K562 (cell line): Measurements from ENCODE around the gene NR4A2. TPM values are rescaled to one million over a fixed set of nuclear protein-coding genes. Genes with fewer than 3 reads are reported as not detected.

ENCODE experiments used
- BRD4 ChIP-seq: fragments of 200-600 bp; sonication (generic); IDR thresholded peaks from 2 replicates; pipeline ENCODE4 v1.6.1; 2017; ENCODE audit warnings: inconsistent platforms
- E2F8 ChIP-seq: fragments of 450-650 bp; IDR thresholded peaks from 2 replicates; pipeline ENCODE4 v1.7.1; 2018; ENCODE audit warnings: mild to moderate bottlenecking, low read depth; ENCODE audit not compliant: partially characterized antibody
- FOXK2 ChIP-seq, 2 experiments: fragments of 450-650 bp; IDR thresholded peaks in 1 of 2; conservative IDR thresholded peaks in 1 of 2; 2 replicates each; pipeline ENCODE4 v1.6.1; 2016; ENCODE audit warnings: low read depth in 2 of 2, mild to moderate bottlenecking in 1 of 2
- MYC ChIP-seq, 2 experiments: fragments of 250-450 bp in 1 of 2; sonication (Bioruptor Pico) in 1 of 2; IDR thresholded peaks; 2 replicates each; pipeline versions ENCODE4 v1.5.1 to v1.6.1; 2012 to 2021; ENCODE audit warnings: low read depth in 2 of 2, borderline replicate concordance in 1 of 2, improper control_type of control experiment in 1 of 2, low read length in 1 of 2, mild to moderate bottlenecking in 1 of 2, moderate library complexity in 1 of 2
- RBM39 ChIP-seq: fragments of 200-400 bp; formaldehyde crosslinking; optimal IDR thresholded peaks from 2 replicates; pipeline ENCODE3; 2018; ENCODE audit warnings: low read depth, low read length
- RUNX1 ChIP-seq: sonication (generic); IDR thresholded peaks from 2 replicates; pipeline ENCODE4 v1.6.1; 2016; ENCODE audit warnings: antibody characterized with exemption, low read depth
- ZNF41 ChIP-seq: fragments of 250-450 bp; sonication (Bioruptor Pico); conservative IDR thresholded peaks from 2 replicates; pipeline ENCODE4 v1.4.0; 2020; ENCODE audit warnings: mild to moderate bottlenecking
- ZNF609 ChIP-seq: sonication (generic); formaldehyde crosslinking; IDR thresholded peaks from 2 replicates; pipeline ENCODE4 v1.8.1; 2023; ENCODE audit warnings: missing genetic modification reagents, mild to moderate bottlenecking, borderline replicate concordance
- ZSCAN29 ChIP-seq: fragments of 450-650 bp; IDR thresholded peaks from 2 replicates; pipeline ENCODE4 v1.6.1; 2017
- polyA plus RNA-seq, 8 experiments: library from polyadenylated mRNA; depleted of rRNA in 4 of 8; stranded (reverse) in 5 of 8; unstranded in 3 of 8; fragments of >200 nt; fragmentation: Nextera tagmentation in 2 of 8; fragmentation: Illumina TruSeq in 1 of 8; extraction: Ambion mirVana in 2 of 8; extraction: Trizol in 1 of 8; gene quantifications; 2 replicates each; pipeline versions ENCODE4 v1.2.1 to v1.2.3, GENCODE V29; 2011 to 2014; ENCODE audit warnings: inconsistent platforms in 1 of 8, missing spikeins in 1 of 8
- total RNA-seq, 7 experiments: library from RNA; depleted of rRNA in 6 of 7; stranded (reverse); fragments of >200 nt in 6 of 7; fragmentation: Illumina TruSeq in 2 of 7; extraction: Trizol in 2 of 7; gene quantifications; 2 replicates each; pipeline versions ENCODE4 v1.2.1 to v1.2.3, GENCODE V29; 2011 to 2021; ENCODE audit warnings: low replicate concordance in 1 of 7
- TF ChIP-seq, protein P1 (sequence below), 2 experiments: fragments of 450-650 bp in 1 of 2; sonication (generic) in 1 of 2; formaldehyde crosslinking in 1 of 2; IDR thresholded peaks in 1 of 2; conservative IDR thresholded peaks in 1 of 2; 2 replicates each; pipeline versions ENCODE4 v1.6.1 to v1.8.1; 2016 to 2023; ENCODE audit warnings: mild to moderate bottlenecking in 2 of 2, moderate library complexity in 2 of 2, inconsistent platforms in 1 of 2, missing genetic modification reagents in 1 of 2
- TF ChIP-seq, protein P2 (sequence below), 2 experiments: fragments of 450-650 bp; IDR thresholded peaks; 2 replicates each; pipeline ENCODE4 v1.6.1; 2018; ENCODE audit warnings: mild to moderate bottlenecking in 2 of 2, low read depth in 1 of 2; ENCODE audit not compliant: partially characterized antibody in 2 of 2

The NR4A2 gene
- total and polyA plus RNA-seq, 9 of the 15 experiments (the other 6 are each of a cell fraction or from before 2014, with no cell fraction given) = 0.94 to 5.1 (median 1.3) TPM

DNA sequence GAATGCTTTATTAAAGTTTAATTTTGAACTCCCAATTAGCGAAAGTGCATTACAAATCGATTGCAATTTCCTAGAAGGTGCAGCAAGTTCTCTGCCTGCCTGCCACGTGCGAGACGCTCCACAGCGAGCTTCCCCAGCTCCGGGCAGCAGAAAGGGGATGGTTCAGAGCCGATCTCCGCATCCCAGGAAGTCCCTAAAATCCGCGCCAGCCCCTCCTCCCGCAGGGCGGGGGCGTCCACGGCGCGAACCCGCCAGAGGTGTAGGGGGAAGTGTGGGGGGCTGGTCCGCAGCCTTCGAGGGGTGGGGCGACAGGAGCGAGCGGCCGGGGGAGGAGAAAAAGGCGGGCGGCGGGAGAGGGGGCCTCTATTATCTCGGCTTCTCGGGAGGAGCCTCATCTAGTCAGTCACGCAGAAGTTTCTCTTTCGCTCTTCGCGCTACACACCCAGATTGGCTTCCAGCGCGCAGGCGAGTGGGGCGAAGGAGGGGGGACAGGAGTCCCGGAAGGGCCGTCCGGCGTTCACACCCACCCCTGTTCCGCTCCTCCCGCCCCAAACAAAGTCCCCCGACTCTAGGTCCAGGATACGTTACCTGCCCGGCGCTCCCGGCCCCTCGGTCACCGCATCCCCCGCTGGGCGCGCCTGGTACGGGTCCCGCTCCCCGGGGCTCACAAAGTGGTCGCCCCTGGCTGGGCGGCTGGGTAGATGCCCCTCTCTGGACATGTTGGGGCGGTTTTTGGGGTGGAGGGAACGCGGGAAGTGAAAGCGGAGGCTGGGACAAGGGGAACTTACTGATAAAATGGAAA, 9.1 kb upstream of the NR4A2 start (continued):
- peak; percentile 38; the same call in 1 of the 2 replicates for TF ChIP-seq ZNF609 (CRISPR knock-in tag)
- TF ChIP-seq E2F8 = peak; percentile 13
- no peak for TF ChIP-seq ZNF41
- TF ChIP-seq RUNX1 = no peak
- peak; percentile 98 for TF ChIP-seq MYC (IDR thresholded peaks at IDR 0.05; ENCODE audit: low read depth, low read length)
- TF ChIP-seq MYC (CRISPR knock-in tag; IDR thresholded peaks at IDR 0.05; ENCODE audit: borderline replicate concordance, low read depth) = peak; percentile 91
- TF ChIP-seq, protein P1, sequence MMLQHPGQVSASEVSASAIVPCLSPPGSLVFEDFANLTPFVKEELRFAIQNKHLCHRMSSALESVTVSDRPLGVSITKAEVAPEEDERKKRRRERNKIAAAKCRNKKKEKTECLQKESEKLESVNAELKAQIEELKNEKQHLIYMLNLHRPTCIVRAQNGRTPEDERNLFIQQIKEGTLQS (IDR thresholded peaks at IDR 0.05) = no peak; the same call in 1 of the 2 replicates
- TF ChIP-seq, protein P1 (CRISPR knock-in tag; conservative IDR thresholded peaks at IDR 0.05) = peak; percentile 50
- no peak for TF ChIP-seq ZSCAN29
- TF ChIP-seq RBM39 = no peak
- TF ChIP-seq, protein P2, sequence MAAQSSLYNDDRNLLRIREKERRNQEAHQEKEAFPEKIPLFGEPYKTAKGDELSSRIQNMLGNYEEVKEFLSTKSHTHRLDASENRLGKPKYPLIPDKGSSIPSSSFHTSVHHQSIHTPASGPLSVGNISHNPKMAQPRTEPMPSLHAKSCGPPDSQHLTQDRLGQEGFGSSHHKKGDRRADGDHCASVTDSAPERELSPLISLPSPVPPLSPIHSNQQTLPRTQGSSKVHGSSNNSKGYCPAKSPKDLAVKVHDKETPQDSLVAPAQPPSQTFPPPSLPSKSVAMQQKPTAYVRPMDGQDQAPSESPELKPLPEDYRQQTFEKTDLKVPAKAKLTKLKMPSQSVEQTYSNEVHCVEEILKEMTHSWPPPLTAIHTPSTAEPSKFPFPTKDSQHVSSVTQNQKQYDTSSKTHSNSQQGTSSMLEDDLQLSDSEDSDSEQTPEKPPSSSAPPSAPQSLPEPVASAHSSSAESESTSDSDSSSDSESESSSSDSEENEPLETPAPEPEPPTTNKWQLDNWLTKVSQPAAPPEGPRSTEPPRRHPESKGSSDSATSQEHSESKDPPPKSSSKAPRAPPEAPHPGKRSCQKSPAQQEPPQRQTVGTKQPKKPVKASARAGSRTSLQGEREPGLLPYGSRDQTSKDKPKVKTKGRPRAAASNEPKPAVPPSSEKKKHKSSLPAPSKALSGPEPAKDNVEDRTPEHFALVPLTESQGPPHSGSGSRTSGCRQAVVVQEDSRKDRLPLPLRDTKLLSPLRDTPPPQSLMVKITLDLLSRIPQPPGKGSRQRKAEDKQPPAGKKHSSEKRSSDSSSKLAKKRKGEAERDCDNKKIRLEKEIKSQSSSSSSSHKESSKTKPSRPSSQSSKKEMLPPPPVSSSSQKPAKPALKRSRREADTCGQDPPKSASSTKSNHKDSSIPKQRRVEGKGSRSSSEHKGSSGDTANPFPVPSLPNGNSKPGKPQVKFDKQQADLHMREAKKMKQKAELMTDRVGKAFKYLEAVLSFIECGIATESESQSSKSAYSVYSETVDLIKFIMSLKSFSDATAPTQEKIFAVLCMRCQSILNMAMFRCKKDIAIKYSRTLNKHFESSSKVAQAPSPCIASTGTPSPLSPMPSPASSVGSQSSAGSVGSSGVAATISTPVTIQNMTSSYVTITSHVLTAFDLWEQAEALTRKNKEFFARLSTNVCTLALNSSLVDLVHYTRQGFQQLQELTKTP (IDR thresholded peaks at IDR 0.05; ENCODE audit: low read depth in 1 of 2, partially characterized antibody in 2 of 2) = peak; percentile 18 to 38
- peak; percentile 64; the same call in 1 of the 2 replicates for TF ChIP-seq BRD4
- 0 out of 4 replicates have a peak, but pooled peaks of 1 of the 2 experiments have one; percentile 15 for TF ChIP-seq FOXK2 (conservative IDR thresholded peaks at IDR 0.05 in 1 of 2, IDR thresholded peaks at IDR 0.05 in 1 of 2; ENCODE audit: low read depth in 2 of 2)
